Subcutaneous adipose tissue (tissue), 4 donors: ENCODE results near the gene TACSTD2. TPM values are rescaled to one million over a fixed set of nuclear protein-coding genes. Genes with fewer than 3 reads are reported as not detected.

Experiments
- CTCF ChIP-seq: fragments of 450-650 bp; IDR thresholded peaks from one replicate; pipeline ENCODE4 v1.5.1; 2016; ENCODE audit warnings: low read depth, mild to moderate bottlenecking, control low read depth, antibody characterized with exemption, moderate library complexity
- total RNA-seq, 4 donors: library from RNA; depleted of rRNA; stranded (reverse); fragments of >200 nt; gene quantifications; one replicate each; pipeline ENCODE4 v1.1.0, GENCODE V29; 2016

The TACSTD2 gene
- total RNA-seq, 4 donors from 2014 or later, result 0.51 to 2.1 (median 0.94) TPM

GRCh38 chr1:58618303-58618702 lies 41.3 kb upstream of the TACSTD2 start:
- TF ChIP-seq CTCF, result no peak

GRCh38 chr1:58611861-58612385 lies 34.9 kb upstream of the TACSTD2 start:
- TF ChIP-seq CTCF, result no peak

- no peak for TF ChIP-seq CTCF
Observed at GRCh38 chr1:58608945-58609344, 31.9 kb upstream of the TACSTD2 start.

- no peak for TF ChIP-seq CTCF
Observed at GRCh38 chr1:58608297-58608696, 31.2 kb upstream of the TACSTD2 start.

GRCh38 chr1:58607391-58607790 lies 30.3 kb upstream of the TACSTD2 start:
- no peak for TF ChIP-seq CTCF

GRCh38 chr1:58597996-58598395 lies 20.9 kb upstream of the TACSTD2 start:
- TF ChIP-seq CTCF, result no peak

- TF ChIP-seq CTCF, result no peak
Observed at GRCh38 chr1:58597076-58597475, 20.0 kb upstream of the TACSTD2 start.
